CD4-positive, alpha-beta memory T cell (primary cell): ENCODE measurements around the gene NYAP2. TPM values are rescaled to one million over a fixed set of nuclear protein-coding genes. Genes with fewer than 3 reads are reported as not detected.

Source experiments
- CTCF ChIA-PET: fragments of 350-600 bp; sonication (Branson Sonifier 250); formaldehyde crosslinking; loops from one replicate; lab custom pipeline; 2021; ENCODE audit warnings: inconsistent platforms; ENCODE audit not compliant: partially characterized antibody; lab: Charles Lee
- POLR2A ChIA-PET: fragments of 350-600 bp; sonication (Branson Sonifier 250); formaldehyde crosslinking; loops from one replicate; lab custom pipeline; 2021; ENCODE audit not compliant: partially characterized antibody; lab: Charles Lee
- DNase-seq, 5 donors: peaks; one replicate each; pipeline versions ENCODE4 v3.0.0 to v3.0.0-alpha.2; 2020 to 2022; ENCODE audit warnings: mixed read lengths in 1 of 5
- H3K27ac ChIP-seq: one replicate; pipeline ENCODE4 v1.7.0; 2013; ENCODE audit warnings: low read depth, low read length
- H3K27me3 ChIP-seq: 2 replicates; pipeline ENCODE4 v1.7.0; 2013; ENCODE audit warnings: mild to moderate bottlenecking, low read length, moderate library complexity; ENCODE audit not compliant: insufficient read depth
- H3K36me3 ChIP-seq: 2 replicates; pipeline ENCODE4 v1.7.0; 2013; ENCODE audit warnings: mild to moderate bottlenecking, low read length, moderate library complexity; ENCODE audit not compliant: insufficient read depth
- H3K4me1 ChIP-seq: 2 replicates; pipeline ENCODE4 v1.7.0; 2013; ENCODE audit warnings: mild to moderate bottlenecking, low read length, moderate library complexity; ENCODE audit not compliant: insufficient read depth
- H3K4me3 ChIP-seq, 2 donors: one replicate each; pipeline ENCODE4 v1.7.0; 2013; ENCODE audit warnings: low read length in 2 of 2, mild to moderate bottlenecking in 1 of 2
- H3K9me3 ChIP-seq, 2 donors: one replicate each; pipeline ENCODE4 v1.7.0; 2013; ENCODE audit warnings: low read length in 2 of 2, control low read depth in 1 of 2; ENCODE audit not compliant: control insufficient read depth in 1 of 2
- H3K27ac Mint-ChIP-seq, 7 donors: one replicate each; pipeline ENCODE4 v1.8.0; 2020 to 2021; ENCODE audit warnings: mixed read lengths in 7 of 7, mild to moderate bottlenecking in 6 of 7, inconsistent platforms in 3 of 7, moderate library complexity in 3 of 7
- H3K27me3 Mint-ChIP-seq, 2 donors: one replicate each; pipeline ENCODE4 v1.8.0; 2020 to 2021; ENCODE audit warnings: mixed read lengths in 2 of 2
- H3K36me3 Mint-ChIP-seq, 2 donors: one replicate each; pipeline ENCODE4 v1.8.0; 2020 to 2021; ENCODE audit warnings: mixed read lengths in 2 of 2, inconsistent platforms in 1 of 2, mild to moderate bottlenecking in 1 of 2
- H3K4me1 Mint-ChIP-seq, 4 donors: one replicate each; pipeline ENCODE4 v1.8.0; 2020 to 2021; ENCODE audit warnings: mixed read lengths in 4 of 4, mild to moderate bottlenecking in 1 of 4
- H3K4me3 Mint-ChIP-seq, 8 donors: one replicate each; pipeline ENCODE4 v1.8.0; 2020 to 2021; ENCODE audit warnings: mixed read lengths in 8 of 8, mild to moderate bottlenecking in 7 of 8, moderate library complexity in 6 of 8, inconsistent platforms in 3 of 8
- H3K9me3 Mint-ChIP-seq, 8 donors: one replicate each; pipeline ENCODE4 v1.8.0; 2020 to 2021; ENCODE audit warnings: mixed read lengths in 8 of 8, mild to moderate bottlenecking in 5 of 8, inconsistent platforms in 3 of 8, moderate library complexity in 1 of 8
- intact Hi-C: fragments of 100-400 bp; cut with micrococcal nuclease; formaldehyde crosslinking; loops from one replicate; pipeline ENCODE4 v1.15.1; 2023
- polyA plus RNA-seq, 2 donors: library from polyadenylated mRNA; unstranded; fragments of 300-500 nt; fragmentation: Illumina TruSeq; gene quantifications; one replicate each; pipeline ENCODE4 v1.2.3, GENCODE V29; 2021
- total RNA-seq, 2 experiments: library from RNA; stranded (reverse); gene quantifications; one replicate each; pipeline ENCODE4 v1.2.3, GENCODE V29; 2021

The NYAP2 gene
- total RNA-seq (under 1 TPM in 1 of 2 experiments, not detected in 1; 0.06 TPM), polyA plus RNA-seq (not detected)

DNA sequence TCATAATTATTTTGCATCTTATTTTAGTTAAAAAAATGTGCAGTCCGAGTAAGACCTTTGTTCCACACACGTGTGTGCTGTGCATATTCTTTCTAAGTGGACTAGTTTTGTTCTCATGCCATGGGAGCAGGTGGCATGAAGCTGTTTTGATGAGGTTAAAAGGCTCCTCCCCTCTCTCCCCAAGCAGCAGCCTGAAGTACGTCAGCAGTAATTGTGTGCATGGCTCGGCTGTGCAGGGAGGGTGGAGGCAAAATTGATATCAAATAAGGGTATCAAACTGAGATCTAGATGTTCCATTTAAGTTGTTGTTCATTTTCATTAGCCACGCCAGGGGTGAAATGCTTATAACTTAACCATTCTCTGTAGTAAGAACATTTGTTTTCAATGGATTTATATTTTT is at the start of gene NYAP2:
NYAP2 (plus strand) TSS at position 207 of the 400 bp plus-strand sequence. CDS start 9,171 bp downstream, outside the sequence.
- intact Hi-C loops: no loop called here
- H3K27me3 Mint-ChIP-seq: peaks cover 21 to 22% of the 10 kb centered on the region in 2 donors

DNA sequence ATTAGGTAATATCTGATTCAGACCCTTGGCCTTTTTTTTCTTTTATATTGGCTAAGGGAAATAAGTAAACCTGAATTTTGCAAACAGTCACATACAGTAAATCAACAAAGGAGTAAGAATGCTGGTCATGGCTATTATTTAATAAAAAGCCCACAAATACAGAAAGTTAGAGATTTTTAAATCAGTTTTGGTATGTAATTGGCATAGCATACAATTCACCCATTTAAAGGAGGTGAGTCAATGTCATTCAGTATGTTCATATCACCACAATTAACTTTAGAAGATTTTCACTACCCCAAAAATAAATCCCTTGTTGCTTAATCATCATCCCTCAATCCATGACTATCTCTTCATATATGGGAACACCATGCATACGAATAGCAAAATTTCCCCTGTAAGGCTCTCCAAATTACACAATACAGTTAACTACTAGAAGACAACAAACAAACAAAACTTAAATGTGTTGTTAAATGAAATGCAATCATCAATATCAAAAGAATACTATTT is 45.9 kb upstream of the NYAP2 start:
- POLR2A ChIA-PET: no interaction called here
- Histone ChIP-seq H3K4me1 (no peaks in the 10 kb centered on the region), H3K4me3 (no peak overlapping the region), H3K27me3 (no peaks in the 10 kb centered on the region), H3K27ac (no peak overlapping the region), H3K9me3 (no peaks in the 10 kb centered on the region), H3K36me3 (no peaks in the 10 kb centered on the region)
- no peak overlapping the region for H3K4me3 Mint-ChIP-seq
- H3K27me3 Mint-ChIP-seq: peaks cover 17 to 20% of the 10 kb centered on the region in 2 donors
- no peak for DNase-seq
- H3K36me3 Mint-ChIP-seq: no peaks in the 10 kb centered on the region
- peaks cover 0 to 3% (median 0%) of the 10 kb centered on the region in 8 donors for H3K9me3 Mint-ChIP-seq
- CTCF ChIA-PET: no interaction called here
- no peak overlapping the region for H3K27ac Mint-ChIP-seq
- H3K4me1 Mint-ChIP-seq: no peaks in the 10 kb centered on the region
- intact Hi-C loops: no loop called here

More for the DNA sequence above, at the start of gene NYAP2:
- Histone ChIP-seq H3K36me3 (no peaks in the 10 kb centered on the region), H3K4me3 (no peak within 1 kb of the TSS), H3K4me1 (no peaks in the 10 kb centered on the region), H3K9me3 (no peaks in the 10 kb centered on the region), H3K27me3 (no peaks in the 10 kb centered on the region), H3K27ac (no peak within 1 kb of the TSS)
- POLR2A ChIA-PET: no interaction called here
- DNase-seq: no peak
- Mint-ChIP-seq H3K4me1 (no peaks in the 10 kb centered on the region), H3K36me3 (no peaks in the 10 kb centered on the region), H3K27ac (no peak within 1 kb of the TSS), H3K4me3 (no peak within 1 kb of the TSS), H3K9me3 (peaks cover 0 to 8% (median 0%) of the 10 kb centered on the region in 8 donors)
- CTCF ChIA-PET: no interaction called here

GRCh38 chr2:225354281-225354774 is 45.2 kb upstream of the NYAP2 start:
- no peaks in the 10 kb centered on the region for H3K4me1 ChIP-seq
- H3K36me3 ChIP-seq: no peaks in the 10 kb centered on the region
- Mint-ChIP-seq H3K36me3 (no peaks in the 10 kb centered on the region), H3K27ac (no peak overlapping the region), H3K4me3 (no peak overlapping the region), H3K27me3 (peaks cover 14 to 20% of the 10 kb centered on the region in 2 donors), H3K4me1 (no peaks in the 10 kb centered on the region), H3K9me3 (peaks cover 0 to 3% (median 0%) of the 10 kb centered on the region in 8 donors)
- POLR2A ChIA-PET: no interaction called here
- CTCF ChIA-PET: no interaction called here
- H3K9me3 ChIP-seq: no peaks in the 10 kb centered on the region
- H3K27me3 ChIP-seq: no peaks in the 10 kb centered on the region
- no peak for DNase-seq
- H3K4me3 ChIP-seq: no peak overlapping the region
- intact Hi-C loops: no loop called here
- no peak overlapping the region for H3K27ac ChIP-seq

DNA sequence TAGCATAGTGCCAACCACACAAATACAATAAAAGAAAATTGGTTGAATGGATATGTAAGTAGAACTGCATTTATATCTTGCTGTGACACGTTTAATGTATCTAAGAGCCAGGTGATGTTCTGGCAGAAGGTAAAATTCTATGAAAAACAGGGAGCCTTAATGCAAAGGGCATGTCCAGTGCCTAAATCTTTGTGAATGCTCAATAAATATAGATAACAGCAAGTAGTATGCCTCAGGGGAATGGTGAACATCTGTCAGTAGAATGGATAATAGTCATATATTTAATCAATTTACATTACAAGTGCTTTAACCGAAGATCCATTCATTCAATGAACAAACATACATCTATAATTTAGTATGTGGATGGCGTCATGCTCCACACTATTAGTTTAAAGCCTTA is 43.7 kb upstream of the NYAP2 start:
- no peaks in the 10 kb centered on the region for H3K36me3 ChIP-seq
- H3K36me3 Mint-ChIP-seq: no peaks in the 10 kb centered on the region
- no peak overlapping the region for H3K27ac ChIP-seq
- peaks cover 0 to 3% (median 0%) of the 10 kb centered on the region in 8 donors for H3K9me3 Mint-ChIP-seq
- no peaks in the 10 kb centered on the region for H3K27me3 ChIP-seq
- no peaks in the 10 kb centered on the region for H3K9me3 ChIP-seq
- no peak overlapping the region for H3K27ac Mint-ChIP-seq
- DNase-seq: no peak
- H3K27me3 Mint-ChIP-seq: peaks cover 12 to 18% of the 10 kb centered on the region in 2 donors
- H3K4me3 ChIP-seq: no peak overlapping the region
- H3K4me1 ChIP-seq: no peaks in the 10 kb centered on the region
- no peaks in the 10 kb centered on the region for H3K4me1 Mint-ChIP-seq
- no peak overlapping the region for H3K4me3 Mint-ChIP-seq
- intact Hi-C loops: no loop called here
- POLR2A ChIA-PET: no interaction called here
- CTCF ChIA-PET: no interaction called here

- no peaks in the 10 kb centered on the region for H3K4me1 ChIP-seq
- no peaks in the 10 kb centered on the region for H3K9me3 Mint-ChIP-seq
- H3K27ac Mint-ChIP-seq: no peak overlapping the region
- peaks cover 14 to 25% of the 10 kb centered on the region in 2 donors for H3K27me3 Mint-ChIP-seq
- H3K9me3 ChIP-seq: no peaks in the 10 kb centered on the region
- H3K27ac ChIP-seq: no peak overlapping the region
- H3K27me3 ChIP-seq: no peaks in the 10 kb centered on the region
- POLR2A ChIA-PET: no interaction called here
- H3K36me3 Mint-ChIP-seq: no peaks in the 10 kb centered on the region
- H3K4me3 Mint-ChIP-seq: no peak overlapping the region
- H3K36me3 ChIP-seq: no peaks in the 10 kb centered on the region
- intact Hi-C loops: no loop called here
- DNase-seq: no peak
- H3K4me1 Mint-ChIP-seq: no peaks in the 10 kb centered on the region
- CTCF ChIA-PET: no interaction called here
- no peak overlapping the region for H3K4me3 ChIP-seq
These were observed 32.8 kb upstream of the NYAP2 start for GRCh38 chr2:225366731-225367130.

GRCh38 chr2:225367482-225367881 is 32.0 kb upstream of the NYAP2 start:
- DNase-seq: no peak
- Mint-ChIP-seq H3K9me3 (no peaks in the 10 kb centered on the region), H3K4me1 (no peaks in the 10 kb centered on the region), H3K36me3 (no peaks in the 10 kb centered on the region), H3K27ac (no peak overlapping the region), H3K27me3 (peaks cover 14 to 25% of the 10 kb centered on the region in 2 donors), H3K4me3 (no peak overlapping the region)
- intact Hi-C loops: no loop called here
- ChIA-PET CTCF (no interaction called here), POLR2A (no interaction called here)
- H3K36me3 ChIP-seq: no peaks in the 10 kb centered on the region
- no peak overlapping the region for H3K4me3 ChIP-seq
- no peak overlapping the region for H3K27ac ChIP-seq
- H3K9me3 ChIP-seq: no peaks in the 10 kb centered on the region
- no peaks in the 10 kb centered on the region for H3K4me1 ChIP-seq
- H3K27me3 ChIP-seq: no peaks in the 10 kb centered on the region

GRCh38 chr2:225378984-225379383 is 20.5 kb upstream of the NYAP2 start:
- no peak overlapping the region for H3K4me3 Mint-ChIP-seq
- CTCF ChIA-PET: no interaction called here
- POLR2A ChIA-PET: no interaction called here

More at GRCh38 chr2:225378984-225379383, 20.5 kb upstream of the NYAP2 start:
- no peaks in the 10 kb centered on the region for H3K4me1 ChIP-seq
- no peaks in the 10 kb centered on the region for H3K27me3 ChIP-seq
- H3K36me3 Mint-ChIP-seq: no peaks in the 10 kb centered on the region
- no peak overlapping the region for H3K4me3 ChIP-seq
- H3K9me3 ChIP-seq: no peaks in the 10 kb centered on the region
- H3K4me1 Mint-ChIP-seq: no peaks in the 10 kb centered on the region
- H3K36me3 ChIP-seq: no peaks in the 10 kb centered on the region
- peaks cover 2 to 21% of the 10 kb centered on the region in 2 donors for H3K27me3 Mint-ChIP-seq
- intact Hi-C loops: no loop called here
- no peak for DNase-seq
- H3K27ac ChIP-seq: no peak overlapping the region
- H3K27ac Mint-ChIP-seq: no peak overlapping the region
- peaks cover 0 to 2% (median 0%) of the 10 kb centered on the region in 8 donors for H3K9me3 Mint-ChIP-seq
